HG03135 (cell line): ENCODE results near the gene GPC3.

Experiments
- ATAC-seq: cut with Tn5 transposase; IDR thresholded peaks from one replicate; pipeline ENCODE4 v1.9.1; 2021; ENCODE audit warnings: mild to moderate bottlenecking, moderate library complexity; ENCODE audit not compliant: unreplicated experiment

The GPC3 gene

DNA sequence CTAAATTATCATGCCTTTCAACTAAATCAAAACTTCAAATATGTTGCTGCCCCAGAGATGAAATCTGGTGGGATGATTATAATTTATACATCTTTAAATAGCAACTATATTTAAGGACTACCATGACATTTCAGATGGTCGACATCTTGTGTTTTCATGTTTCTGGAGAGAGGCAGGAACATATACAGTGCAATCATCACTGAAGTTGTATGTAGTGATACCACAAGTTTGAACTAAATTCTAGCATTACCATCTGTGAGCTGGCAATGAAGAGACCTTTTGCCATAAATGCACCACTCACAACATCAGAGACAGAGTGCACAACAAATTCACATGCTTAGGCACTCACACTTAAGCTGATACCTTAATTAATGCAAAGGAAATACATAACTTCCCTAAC, 373.7 kb downstream of the GPC3 start:
- no peak for ATAC-seq

DNA sequence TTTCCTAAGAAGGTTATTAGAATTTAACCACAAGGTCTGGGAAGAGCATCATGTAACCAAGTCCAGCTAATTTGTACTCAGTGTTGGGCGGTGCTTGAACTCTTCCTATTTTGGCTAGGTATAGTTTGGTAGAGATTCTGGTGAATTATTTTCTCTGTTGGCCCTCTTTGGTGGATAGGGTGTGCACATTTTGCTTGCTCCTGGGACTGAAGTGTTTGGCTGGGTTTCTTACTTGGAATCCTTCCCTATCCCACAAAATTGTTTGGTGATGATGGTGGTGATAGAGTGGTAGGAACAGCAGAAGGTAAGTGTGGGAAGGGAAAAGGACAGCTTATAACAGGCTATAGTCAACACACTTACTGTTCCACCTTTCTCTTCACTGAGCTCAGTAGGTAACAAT, 375.3 kb downstream of the GPC3 start:
- ATAC-seq = no peak

DNA sequence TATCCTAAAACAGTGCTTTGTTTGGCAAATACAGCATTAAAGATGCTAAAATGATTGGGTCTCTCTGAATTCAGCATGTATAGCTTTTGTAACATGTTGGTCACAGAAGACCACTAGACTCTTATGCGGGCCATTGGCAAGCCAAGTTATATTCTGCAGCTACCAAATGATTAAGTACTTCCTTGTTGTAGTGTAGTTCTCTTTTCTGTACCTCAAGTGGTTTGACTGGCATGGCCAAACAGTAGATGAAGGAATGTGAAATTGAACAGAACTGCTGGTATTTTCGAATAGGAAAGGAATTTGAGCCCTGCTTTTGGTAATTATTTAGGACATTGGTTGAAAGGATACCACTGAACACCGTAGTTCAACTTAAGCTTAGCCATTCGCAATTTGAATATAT, 376.2 kb downstream of the GPC3 start:
- no peak for ATAC-seq

DNA sequence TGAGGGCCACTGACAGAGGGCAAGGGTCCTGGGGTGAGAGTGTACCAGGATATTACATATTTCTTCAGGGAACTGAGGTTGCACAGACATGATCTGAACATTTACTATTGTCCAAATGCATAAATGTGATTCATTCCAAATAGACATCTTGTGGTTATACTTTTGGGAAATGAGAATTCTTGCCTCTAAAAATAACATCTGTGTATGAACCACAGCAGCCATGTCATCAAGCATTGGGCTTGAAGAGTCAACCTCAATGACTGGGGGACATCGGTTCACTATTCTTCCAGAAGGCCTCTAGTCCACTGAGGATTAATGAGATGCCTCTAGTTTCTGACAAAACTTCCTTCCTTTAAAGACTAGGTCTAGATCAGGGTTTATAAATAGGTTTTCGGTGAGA, 377.0 kb downstream of the GPC3 start:
- ATAC-seq = no peak

DNA sequence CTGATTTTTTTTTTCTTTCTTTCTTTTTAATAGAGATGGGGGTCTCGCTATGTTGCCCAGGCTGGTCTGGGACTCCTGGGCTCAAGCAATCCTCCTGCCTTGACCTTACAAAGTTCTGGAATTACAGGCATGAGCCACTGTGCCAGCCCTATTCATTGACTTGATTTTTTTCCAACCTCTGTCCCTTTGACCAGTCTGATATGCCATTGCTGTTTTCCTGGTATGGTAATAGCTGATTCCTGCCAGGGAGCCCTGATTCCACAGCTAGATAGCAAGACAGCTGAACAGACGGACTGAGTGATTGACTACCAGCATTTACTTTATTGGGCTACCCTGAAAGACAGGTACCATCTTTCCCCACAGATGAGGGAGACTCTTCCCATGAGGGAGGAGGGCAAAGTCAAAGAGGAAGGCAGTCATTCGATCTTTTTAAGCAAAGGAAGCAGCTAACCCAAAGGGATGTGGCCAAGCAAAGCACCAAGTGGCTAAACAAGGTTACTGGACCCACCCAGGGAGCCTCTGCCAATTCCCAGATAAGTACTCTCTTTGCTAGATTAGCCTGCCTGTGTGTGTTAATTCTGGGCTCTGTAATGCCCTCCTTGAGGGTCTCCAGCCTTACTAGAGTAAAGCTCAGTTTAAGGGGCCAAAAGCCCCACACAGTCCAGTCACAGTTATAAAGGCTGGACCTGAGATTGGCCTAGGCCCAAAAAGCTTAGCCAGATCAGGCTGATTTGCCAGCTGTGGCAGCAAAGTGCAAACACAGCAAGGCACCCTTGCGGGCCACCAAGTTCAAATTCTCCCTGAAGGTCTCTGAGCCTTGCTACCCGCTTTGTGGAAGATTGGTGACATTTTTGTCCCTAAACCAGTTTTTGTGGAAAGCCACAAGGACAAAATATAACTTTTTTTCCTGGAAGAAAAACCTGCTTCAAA, 377.7 kb downstream of the GPC3 start:
- no peak for ATAC-seq

DNA sequence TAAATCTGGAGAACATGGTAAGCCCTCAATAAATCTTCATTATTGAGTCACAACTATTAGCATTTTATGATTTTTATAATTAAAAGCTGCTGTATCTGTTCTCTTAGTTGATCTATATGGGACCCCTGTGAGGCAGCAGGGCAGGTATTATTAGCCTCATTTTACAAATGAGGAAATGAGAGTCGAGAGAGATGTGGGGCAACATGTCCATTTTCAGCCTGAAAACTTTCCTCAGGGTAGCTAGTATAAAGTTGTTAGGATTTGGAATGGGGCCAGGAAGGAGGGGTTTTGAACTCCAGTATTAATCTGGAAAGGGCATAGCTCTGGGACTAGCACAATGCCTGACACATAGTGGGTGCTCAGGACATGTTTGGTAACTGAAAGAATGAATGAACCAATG, 378.4 kb downstream of the GPC3 start:
- ATAC-seq = no peak

DNA sequence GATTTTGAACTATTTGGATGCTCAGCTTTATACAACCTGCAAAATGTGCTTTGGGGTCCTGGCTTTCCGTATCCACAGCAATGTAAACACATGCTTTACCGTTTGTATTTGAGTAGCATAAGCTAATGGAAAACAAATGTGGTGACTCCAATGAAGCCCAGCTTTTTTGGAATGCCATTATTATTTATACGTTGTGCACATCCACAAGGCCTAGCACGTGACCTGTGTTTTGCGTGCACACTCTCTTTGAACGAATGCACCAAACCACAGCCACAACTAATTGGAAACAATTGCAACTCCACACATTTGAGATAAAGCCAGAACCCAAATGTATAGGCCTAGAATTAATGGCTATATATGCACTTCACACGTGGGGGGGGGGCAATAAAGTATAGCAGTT, 380.6 kb downstream of the GPC3 start:
- ATAC-seq = no peak

DNA sequence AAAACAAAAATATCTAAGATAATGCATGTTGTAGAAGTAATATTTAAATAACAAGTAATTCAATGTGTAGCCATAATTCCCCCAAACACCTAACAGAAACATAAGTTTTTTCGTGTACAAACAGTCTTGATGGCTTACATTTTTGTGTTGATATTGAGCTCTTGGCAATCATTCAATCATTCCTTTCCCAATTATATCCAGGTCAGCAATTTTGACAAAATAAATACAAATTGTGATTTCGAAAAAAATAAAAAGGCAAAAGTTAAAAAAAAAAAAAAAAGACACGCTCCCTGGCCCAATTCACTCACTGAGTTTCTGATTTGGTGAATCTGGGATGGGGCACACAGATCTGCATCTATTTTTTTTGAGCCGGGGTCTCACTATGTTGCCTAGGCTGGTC, 382.5 kb downstream of the GPC3 start:
- no peak for ATAC-seq

DNA sequence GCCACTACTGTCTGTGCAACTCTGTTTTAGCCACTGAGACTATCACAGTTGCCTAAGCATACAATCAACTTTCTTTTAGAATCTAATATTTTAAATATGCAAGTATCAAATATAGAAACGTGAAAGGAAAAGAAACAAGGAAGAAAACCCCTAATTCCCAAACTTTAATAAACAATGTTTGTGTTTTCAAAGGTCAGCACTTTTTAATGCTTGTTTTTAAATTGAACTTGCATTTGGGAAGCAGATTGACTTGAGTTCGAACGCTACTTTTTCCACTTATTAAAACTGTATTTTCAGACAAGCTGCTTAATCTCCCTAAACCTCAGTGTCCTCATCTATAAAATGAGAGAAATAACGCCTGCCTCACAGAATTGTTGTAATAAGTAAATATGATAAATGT, 384.3 kb downstream of the GPC3 start:
- ATAC-seq = no peak

DNA sequence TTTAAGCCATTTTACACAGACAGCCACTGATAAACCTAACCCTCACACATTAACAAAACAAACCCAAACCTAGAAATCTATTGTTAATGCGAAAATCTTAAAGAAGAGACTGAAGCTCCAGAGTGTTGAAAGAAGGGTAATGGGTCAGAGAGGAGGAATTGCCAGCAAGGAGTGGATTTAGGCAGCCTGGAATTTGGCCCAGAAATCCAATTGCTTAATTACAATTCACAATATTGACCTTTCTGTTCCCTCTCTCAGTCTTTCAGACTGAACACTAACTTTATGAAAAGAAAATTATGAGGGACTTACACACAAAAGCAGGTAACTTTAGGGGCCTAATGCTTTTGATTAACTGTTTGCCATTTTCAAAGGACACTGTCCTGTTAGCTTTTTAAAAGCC, 384.9 kb downstream of the GPC3 start:
- no peak for ATAC-seq

DNA sequence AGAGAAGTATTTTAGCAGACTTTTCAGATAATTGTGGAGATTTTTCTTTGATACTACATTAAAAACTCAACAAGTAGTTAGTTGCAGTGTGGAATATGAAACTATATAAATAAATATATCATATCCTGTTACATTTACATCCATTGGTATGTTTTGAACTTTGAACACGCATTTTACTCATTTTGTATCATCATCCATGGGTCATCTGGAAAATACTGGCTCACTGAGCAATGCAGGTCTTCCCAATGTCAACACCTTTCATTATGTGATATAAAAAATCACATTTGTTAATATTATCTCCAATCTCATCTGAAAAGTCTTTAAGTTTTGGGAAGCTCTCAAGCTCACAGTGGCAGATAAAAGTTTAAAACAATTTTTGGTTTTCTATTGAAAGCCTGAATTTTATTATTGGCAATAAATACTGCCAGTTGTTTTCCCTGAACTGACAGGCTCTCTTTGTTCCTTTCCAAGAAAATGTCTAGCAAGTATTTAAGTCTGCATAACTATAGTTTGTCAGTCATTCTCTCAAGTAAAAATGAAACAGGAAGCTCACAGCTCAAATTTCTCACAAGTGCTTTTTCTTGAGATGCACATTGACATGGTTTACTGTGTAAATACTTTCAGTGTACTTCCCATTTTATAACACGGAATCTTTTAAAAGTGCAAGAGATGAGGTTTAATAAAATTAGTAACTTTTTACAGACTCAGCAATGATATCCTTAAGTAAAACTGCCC, 386.6 kb downstream of the GPC3 start:
- ATAC-seq = no peak

DNA sequence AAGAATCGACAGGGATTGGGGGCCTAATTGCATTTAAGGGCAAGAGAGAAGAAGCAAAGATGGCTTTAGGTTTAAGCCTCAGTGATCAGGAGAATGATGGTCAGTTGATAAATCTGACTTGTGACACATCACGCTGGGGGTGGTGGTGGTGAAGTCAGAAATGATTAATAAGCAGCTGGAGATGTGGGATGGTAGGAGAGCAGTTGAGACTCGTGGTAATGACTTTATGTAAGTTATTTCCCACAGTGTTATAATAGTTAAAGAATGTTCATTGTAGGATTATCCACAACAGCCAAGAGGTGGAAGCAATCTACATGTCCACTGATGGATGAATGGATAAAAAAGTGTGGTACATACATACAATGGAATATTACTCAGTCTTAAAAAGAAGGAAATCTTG, 391.2 kb downstream of the GPC3 start:
- no peak for ATAC-seq

DNA sequence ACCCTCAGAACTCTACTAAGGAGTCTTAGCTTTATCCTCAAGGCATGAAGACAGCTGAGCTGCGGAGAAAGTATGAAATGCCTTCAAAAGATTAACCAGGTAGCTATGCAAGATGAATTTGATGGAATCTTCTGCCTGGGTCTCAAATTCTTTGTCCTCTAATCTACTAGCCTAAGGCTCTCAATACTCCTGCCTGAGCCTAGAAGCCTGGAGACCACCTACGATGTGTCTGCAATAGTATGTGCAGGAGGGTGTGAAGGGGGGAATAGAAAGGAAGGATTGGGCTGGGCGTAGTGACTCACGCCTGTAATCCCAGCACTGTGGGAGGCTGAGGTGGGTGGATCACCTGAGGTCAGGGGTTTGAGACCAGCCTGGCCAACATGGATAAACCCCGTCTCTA, 391.9 kb downstream of the GPC3 start:
- no peak for ATAC-seq

DNA sequence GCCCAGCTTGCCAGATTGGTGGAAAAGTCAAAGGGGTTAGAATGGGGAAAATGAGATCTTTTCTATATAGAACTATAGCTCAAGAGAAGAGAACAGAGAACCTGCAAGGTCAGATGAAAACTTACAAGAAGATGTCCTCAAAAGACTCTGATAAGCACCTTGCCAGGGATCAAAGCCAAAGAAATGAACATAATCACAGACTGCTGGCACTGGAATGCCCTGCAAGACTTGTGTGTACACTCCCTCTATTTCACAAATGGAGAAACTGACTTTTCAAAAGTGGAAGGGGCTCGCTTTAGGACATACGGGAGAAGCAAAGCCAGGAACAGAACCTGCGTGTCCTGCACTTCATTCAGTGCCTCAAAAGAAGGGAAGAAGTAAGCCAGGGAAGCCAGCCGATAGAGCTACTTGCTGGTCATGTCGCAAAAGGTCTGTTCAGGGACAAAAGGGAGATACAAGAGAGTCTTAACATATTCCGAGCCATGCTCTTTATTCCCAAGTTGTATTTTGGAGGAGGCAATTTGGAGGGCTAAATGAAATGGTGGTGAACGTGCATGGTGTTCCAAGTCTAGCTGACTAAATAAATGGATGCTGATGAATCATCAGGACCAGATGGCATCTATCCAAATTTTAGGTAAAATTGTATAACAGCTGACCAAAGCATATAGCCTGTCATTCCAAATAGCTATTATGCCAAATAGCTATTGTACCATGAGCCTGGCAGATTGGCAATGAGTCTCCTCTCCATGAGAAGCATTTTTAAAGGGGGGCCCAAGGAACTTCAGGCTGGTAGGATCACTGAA, 394.5 kb downstream of the GPC3 start:
- no peak for ATAC-seq

DNA sequence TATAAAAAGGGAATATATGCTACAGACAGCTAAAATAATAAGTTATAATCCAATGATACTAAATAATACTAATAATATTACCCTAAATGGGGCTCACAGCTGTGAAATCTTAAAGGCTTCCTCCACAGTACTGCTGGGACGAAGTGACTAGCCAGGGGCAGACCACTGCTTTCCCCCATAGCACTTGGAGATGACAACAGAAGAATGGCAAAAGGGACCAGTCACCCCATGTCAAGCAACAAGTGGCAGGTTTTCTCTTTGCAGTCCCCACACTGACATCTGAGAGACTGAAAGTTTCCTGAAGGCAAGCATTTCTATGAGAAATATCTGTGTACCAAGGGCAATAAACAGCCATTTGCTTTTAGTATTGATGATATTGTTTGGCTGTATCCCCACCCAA, 396.6 kb downstream of the GPC3 start:
- ATAC-seq = no peak

DNA sequence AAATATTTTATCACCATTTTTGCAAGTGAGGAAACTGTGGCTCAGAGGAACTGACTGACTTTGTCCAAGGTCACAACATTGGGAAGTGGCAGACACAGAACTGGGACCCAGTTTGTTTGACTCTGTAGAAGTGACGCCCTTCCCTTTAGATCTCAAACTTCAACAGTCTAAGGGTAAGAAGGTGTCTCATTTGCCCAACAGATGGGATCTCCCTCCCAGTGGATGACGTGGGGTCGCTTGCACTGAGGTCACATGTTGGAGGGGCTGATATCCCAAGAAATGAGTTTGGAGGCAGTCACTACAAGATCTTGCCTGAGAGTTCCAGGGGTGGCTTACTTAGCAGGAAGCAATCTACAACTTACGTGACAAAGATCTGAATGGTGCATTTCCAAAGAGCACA, 397.6 kb downstream of the GPC3 start:
- no peak for ATAC-seq

DNA sequence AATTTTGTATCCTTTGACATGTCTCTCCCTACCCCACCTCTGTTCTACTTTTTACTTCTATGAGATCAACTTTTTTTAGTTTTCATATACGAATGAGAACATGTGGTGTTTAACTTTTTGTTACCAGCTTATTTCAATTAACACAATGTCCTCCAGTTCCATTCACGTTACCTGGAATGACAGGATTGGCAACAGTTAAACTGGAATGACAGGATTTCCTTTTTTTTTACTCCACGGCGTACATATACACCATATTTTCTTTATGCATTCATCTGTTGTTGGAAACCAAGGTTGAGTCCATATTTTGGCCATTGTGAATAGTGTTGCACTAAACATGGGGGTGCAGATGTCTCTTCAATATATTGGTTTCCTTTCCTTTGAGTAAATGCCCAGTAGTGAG, 398.3 kb downstream of the GPC3 start:
- no peak for ATAC-seq

DNA sequence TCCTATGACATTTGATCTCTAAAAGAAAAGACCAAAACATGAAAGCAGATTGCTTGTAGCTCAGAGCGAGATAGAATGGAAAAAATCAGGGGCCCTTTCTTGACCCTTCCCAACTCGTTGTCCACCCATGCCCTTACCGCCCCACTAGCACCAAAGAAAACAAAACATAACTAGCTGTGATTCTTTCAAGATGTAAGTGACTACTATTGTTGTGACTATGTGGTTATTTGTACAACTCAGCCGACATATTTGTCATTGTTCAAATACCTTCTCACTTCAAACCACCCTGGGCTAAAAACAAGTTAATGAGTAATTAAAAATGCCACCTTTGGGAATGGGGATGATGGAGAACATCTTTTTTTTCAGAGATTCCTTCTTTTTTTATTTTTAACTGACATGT, 399.0 kb downstream of the GPC3 start:
- ATAC-seq = no peak

DNA sequence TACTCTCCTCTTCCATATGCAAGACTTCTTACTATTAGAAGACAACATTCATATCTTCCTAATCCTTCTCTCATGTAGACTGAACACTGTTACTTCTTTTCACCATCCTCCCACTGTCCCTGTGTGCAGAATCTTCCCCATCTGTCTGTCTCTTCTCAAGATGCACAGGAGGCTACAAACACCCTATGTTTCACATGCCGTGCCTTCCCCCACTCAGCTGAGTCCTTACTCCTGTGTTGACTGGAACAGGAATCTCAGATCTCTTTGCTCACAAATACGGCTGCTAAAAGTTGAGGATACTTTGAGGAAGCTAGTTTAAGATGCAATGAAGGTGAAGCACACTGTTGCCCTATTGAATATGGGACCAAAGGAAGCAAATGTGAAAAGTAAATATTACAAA, 401.6 kb downstream of the GPC3 start:
- ATAC-seq = no peak

DNA sequence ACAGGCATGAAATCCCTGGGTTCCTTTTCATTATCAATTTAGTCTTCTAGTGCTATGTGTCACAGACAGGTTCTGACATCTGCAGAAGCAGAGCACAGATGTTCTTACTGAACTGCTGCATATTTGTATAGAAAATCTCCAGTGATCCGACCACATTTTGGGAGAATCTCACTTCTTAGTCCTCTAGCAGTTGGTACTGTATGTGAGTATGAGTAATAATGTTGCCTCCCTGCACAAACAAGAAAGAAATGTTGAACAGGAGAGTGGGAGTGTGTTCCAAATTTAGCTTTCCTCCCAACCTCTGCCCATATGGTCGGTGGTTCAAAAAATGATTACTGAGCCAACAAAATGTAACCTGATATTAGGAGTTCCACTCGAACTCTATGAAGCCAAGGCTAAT, 404.8 kb downstream of the GPC3 start:
- no peak for ATAC-seq

DNA sequence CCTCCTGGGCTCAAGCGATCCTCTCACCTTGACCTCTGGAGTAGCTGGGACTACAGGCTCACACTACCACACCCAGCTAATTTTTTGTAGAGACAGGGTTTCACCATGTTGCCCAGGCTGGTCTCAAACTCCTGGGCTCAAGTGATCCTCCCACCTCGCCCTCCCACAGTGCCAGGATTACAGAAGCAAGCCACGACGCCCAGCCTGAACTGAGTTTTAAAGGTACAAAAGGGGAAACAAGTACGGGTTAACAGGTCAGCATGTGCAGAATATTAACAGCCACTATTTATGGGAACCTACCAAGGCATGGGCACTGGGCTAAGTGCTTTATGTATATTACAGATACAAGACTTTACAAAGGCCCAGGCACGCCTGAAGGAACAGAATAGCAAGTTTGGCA, 405.8 kb downstream of the GPC3 start:
- ATAC-seq = no peak

DNA sequence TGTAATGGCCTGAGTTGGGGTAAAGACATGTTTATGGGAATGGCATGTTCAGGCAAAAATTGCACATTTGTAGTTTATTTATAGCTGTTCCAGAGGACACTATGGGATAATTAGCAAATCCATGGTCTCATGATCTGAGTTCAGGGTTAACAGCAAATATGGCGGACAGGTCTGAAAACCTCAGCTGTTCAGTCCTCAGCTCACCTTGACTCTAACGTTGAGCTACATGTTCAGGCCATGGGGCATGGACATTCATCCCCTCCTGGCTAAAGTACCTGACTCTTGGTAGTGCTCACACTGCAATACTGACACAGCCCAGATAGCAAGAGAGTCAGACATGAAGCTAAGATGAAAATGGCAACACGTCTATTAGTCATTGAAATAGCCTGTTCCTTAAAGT, 408.5 kb downstream of the GPC3 start:
- no peak for ATAC-seq
